ENCODE measurements around the gene CTIF. TPM values are rescaled to one million over a fixed set of nuclear protein-coding genes. Genes with fewer than 3 reads are reported as not detected.

The CTIF gene
- total RNA-seq, 1 experiment from 2014 or later = 5.8 TPM

GRCh38 chr18:48640566-48641270, 101.9 kb downstream of the CTIF start:
- H3K27ac ChIP-seq (ENCODE audit: low read length) = no peak overlapping the region
- H3K9ac ChIP-seq (ENCODE audit: low read length) = no peak overlapping the region
- H3K4me1 ChIP-seq (ENCODE audit: insufficient read depth, low read length) = no peaks in the 10 kb centered on the region
- POLR2A ChIA-PET (ENCODE audit: unreplicated experiment) = no interaction called here
- BruUV-seq (replicated peaks) = no TSS peak
- H3K27me3 ChIP-seq (ENCODE audit: low read length) = no peaks in the 10 kb centered on the region
- no peaks in the 10 kb centered on the region for H4K20me1 ChIP-seq (ENCODE audit: low read length)
- H3K9me3 ChIP-seq (ENCODE audit: low read length) = no peaks in the 10 kb centered on the region
- ATAC-seq = no peak
- no peak for TF ChIP-seq EZH2 (IDR thresholded peaks at IDR 0.05; ENCODE audit: low read length, unreplicated experiment)
- no peak for TF ChIP-seq EZH2phosphoT487 (IDR thresholded peaks at IDR 0.05; ENCODE audit: borderline replicate concordance, low read length)
- H2AFZ ChIP-seq (ENCODE audit: low read length) = no peak overlapping the region
- H3F3A ChIP-seq (ENCODE audit: low read length, unreplicated experiment) = no peaks in the 10 kb centered on the region
- CTCF ChIA-PET = no interaction called here
- no peak overlapping the region for H3K4me3 ChIP-seq (ENCODE audit: low read length)
- DNase-seq = no peak
- no peak overlapping the region for H3K4me2 ChIP-seq (ENCODE audit: low read length)
- H3K9me2 ChIP-seq (replicated peaks; ENCODE audit: low read length) = no peaks in the 10 kb centered on the region
- intact Hi-C loops (cut with micrococcal nuclease) = no loop called here
- H3K36me3 ChIP-seq (ENCODE audit: low read depth, low read length) = no peaks in the 10 kb centered on the region
- no peaks in the 10 kb centered on the region for H3K79me2 ChIP-seq (ENCODE audit: low read length)

GRCh38 chr18:48641981-48642380, 103.2 kb downstream of the CTIF start:
- H3K27me3 ChIP-seq (ENCODE audit: low read length) = no peaks in the 10 kb centered on the region
- no peaks in the 10 kb centered on the region for H3F3A ChIP-seq (ENCODE audit: low read length, unreplicated experiment)
- H3K36me3 ChIP-seq (ENCODE audit: low read depth, low read length) = no peaks in the 10 kb centered on the region
- DNase-seq = no peak
- H4K20me1 ChIP-seq (ENCODE audit: low read length) = no peaks in the 10 kb centered on the region
- H3K9ac ChIP-seq (ENCODE audit: low read length) = no peak overlapping the region
- no peak overlapping the region for H2AFZ ChIP-seq (ENCODE audit: low read length)
- BruUV-seq (replicated peaks) = no TSS peak
- intact Hi-C loops (cut with micrococcal nuclease) = no loop called here
- no peaks in the 10 kb centered on the region for H3K4me1 ChIP-seq (ENCODE audit: insufficient read depth, low read length)
- no peak for ATAC-seq
- POLR2A ChIA-PET (ENCODE audit: unreplicated experiment) = no interaction called here
- H3K9me3 ChIP-seq (ENCODE audit: low read length) = no peaks in the 10 kb centered on the region
- H3K4me2 ChIP-seq (ENCODE audit: low read length) = no peak overlapping the region
- TF ChIP-seq CTCF (conservative IDR thresholded peaks at IDR 0.05; ENCODE audit: low read depth, low read length) (no peak), EZH2 (IDR thresholded peaks at IDR 0.05; ENCODE audit: low read length, unreplicated experiment) (no peak), EZH2phosphoT487 (IDR thresholded peaks at IDR 0.05; ENCODE audit: borderline replicate concordance, low read length) (no peak)
- H3K9me2 ChIP-seq (replicated peaks; ENCODE audit: low read length) = no peaks in the 10 kb centered on the region
- no peak overlapping the region for H3K27ac ChIP-seq (ENCODE audit: low read length)
- no peak overlapping the region for H3K4me3 ChIP-seq (ENCODE audit: low read length)
- CTCF ChIA-PET = no interaction called here
- no peaks in the 10 kb centered on the region for H3K79me2 ChIP-seq (ENCODE audit: low read length)

GRCh38 chr18:48642503-48642902, 103.7 kb downstream of the CTIF start:
- Histone ChIP-seq H4K20me1 (ENCODE audit: low read length) (no peaks in the 10 kb centered on the region), H3K9me2 (replicated peaks; ENCODE audit: low read length) (no peaks in the 10 kb centered on the region), H3K4me2 (ENCODE audit: low read length) (no peak overlapping the region), H3K9ac (ENCODE audit: low read length) (no peak overlapping the region), H3F3A (ENCODE audit: low read length, unreplicated experiment) (no peaks in the 10 kb centered on the region), H3K4me1 (ENCODE audit: insufficient read depth, low read length) (no peaks in the 10 kb centered on the region), H3K27ac (ENCODE audit: low read length) (no peak overlapping the region), H3K36me3 (ENCODE audit: low read depth, low read length) (no peaks in the 10 kb centered on the region), H3K79me2 (ENCODE audit: low read length) (no peaks in the 10 kb centered on the region), H2AFZ (ENCODE audit: low read length) (no peak overlapping the region), H3K27me3 (ENCODE audit: low read length) (no peaks in the 10 kb centered on the region), H3K9me3 (ENCODE audit: low read length) (no peaks in the 10 kb centered on the region), H3K4me3 (ENCODE audit: low read length) (no peak overlapping the region)
- CTCF ChIA-PET = no interaction called here
- intact Hi-C loops (cut with micrococcal nuclease) = no loop called here
- DNase-seq = no peak
- POLR2A ChIA-PET (ENCODE audit: unreplicated experiment) = no interaction called here
- ATAC-seq = no peak
- TF ChIP-seq EZH2 (IDR thresholded peaks at IDR 0.05; ENCODE audit: low read length, unreplicated experiment) (no peak), CTCF (conservative IDR thresholded peaks at IDR 0.05; ENCODE audit: low read depth, low read length) (no peak), EZH2phosphoT487 (IDR thresholded peaks at IDR 0.05; ENCODE audit: borderline replicate concordance, low read length) (no peak)
- no TSS peak for BruUV-seq (replicated peaks)
